Small intestine (tissue), 7 donors: ENCODE data around the gene GALR1. TPM values are rescaled to one million over a fixed set of nuclear protein-coding genes. Genes with fewer than 3 reads are reported as not detected.

Experiments used
- DNase-seq, 2 donors: peaks; one replicate each; pipeline versions ENCODE4 v3.0.0 to v3.0.0-alpha.2; 2013
- FAIRE-seq: peaks from 2 replicates; lab custom pipeline; 2012; peaks lifted over from hg19 to GRCh38; lab: Jason Lieb, UNC
- H3K27ac ChIP-seq, 3 donors: one replicate each; pipeline ENCODE4 v1.5.1; 2013; ENCODE audit warnings: low read length in 2 of 3, mild to moderate bottlenecking in 2 of 3, control low read depth in 1 of 3, inconsistent platforms in 1 of 3, low read depth in 1 of 3, moderate library complexity in 1 of 3
- H3K27me3 ChIP-seq, 3 donors: one replicate each; pipeline ENCODE4 v1.6.1; 2013; ENCODE audit warnings: low read length in 3 of 3, inconsistent platforms in 1 of 3; ENCODE audit not compliant: control insufficient read depth in 3 of 3, insufficient read depth in 3 of 3
- H3K36me3 ChIP-seq, 3 donors: one replicate each; pipeline ENCODE4 v1.6.1; 2013; ENCODE audit warnings: low read length in 3 of 3, inconsistent platforms in 1 of 3, low read depth in 1 of 3, mild to moderate bottlenecking in 1 of 3, moderate library complexity in 1 of 3; ENCODE audit not compliant: control insufficient read depth in 3 of 3, insufficient read depth in 2 of 3
- H3K4me1 ChIP-seq, 3 donors: one replicate each; pipeline ENCODE4 v1.6.1; 2013; ENCODE audit warnings: low read length in 2 of 3, inconsistent platforms in 1 of 3, low read depth in 1 of 3, mild to moderate bottlenecking in 1 of 3, moderate library complexity in 1 of 3; ENCODE audit not compliant: control insufficient read depth in 3 of 3, insufficient read depth in 2 of 3
- H3K4me3 ChIP-seq, 3 donors: one replicate each; pipeline ENCODE4 v1.5.1; 2013; ENCODE audit warnings: low read length in 3 of 3, control low read depth in 1 of 3, inconsistent platforms in 1 of 3, low read depth in 1 of 3, mild to moderate bottlenecking in 1 of 3, moderate library complexity in 1 of 3
- H3K9me3 ChIP-seq, 2 donors: one replicate each; pipeline ENCODE4 v1.6.1; 2013; ENCODE audit warnings: low read depth in 1 of 2, low read length in 1 of 2; ENCODE audit not compliant: control insufficient read depth in 2 of 2, insufficient read depth in 1 of 2
- WGBS, 3 donors: extraction: QIAGEN DNeasy Blood & Tissue Kit; methylation state at CpG; one replicate each; pipeline ENCODE4 v1.1.7; 2013; 5-methylcytosine and 5-hydroxymethylcytosine counted together
- polyA plus RNA-seq, 4 donors: library from polyadenylated mRNA; stranded (reverse) in 3 of 4; unstranded in 1 of 4; fragments of 200-250 nt in 3 of 4; fragments of 120-200 nt in 1 of 4; gene quantifications; one replicate each; pipeline versions ENCODE4 v1.2.1 to v1.2.3, GENCODE V29; 2013
- donor health status: healthy with polysubstance abuse.
- donor health status: control.
- donor health status: control.
- donor health status: Bipolar disorder and iron deficiency.
- donor health status: healthy.

GALR1 gene
- polyA plus RNA-seq, 4 donors, result 0.01 to 1.1 TPM; not detected in 2

DNA sequence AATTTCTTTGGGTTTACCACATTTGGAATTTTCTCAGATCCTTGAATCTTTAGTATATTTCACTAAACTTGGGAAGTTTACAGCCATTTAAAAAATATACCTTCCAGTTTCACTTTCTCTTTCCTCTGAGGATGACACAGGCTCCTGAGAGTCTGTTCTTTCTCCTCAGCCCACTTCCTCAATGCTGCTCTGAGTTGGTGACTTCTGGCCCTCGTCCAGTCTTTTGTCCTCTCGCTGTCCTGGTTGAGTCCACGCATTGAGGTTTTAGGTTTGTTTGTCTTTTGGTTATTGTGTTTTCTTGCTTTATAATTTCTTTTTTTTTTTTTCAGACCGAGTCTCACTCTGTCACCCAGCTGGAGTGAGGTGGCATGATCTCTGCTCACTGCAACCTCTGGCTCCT, 40.7 kb upstream of the GALR1 start:
- Histone ChIP-seq H3K36me3 (no peaks in the 10 kb centered on the region), H3K4me3 (no peak overlapping the region), H3K27me3 (peaks cover 0 to 3% (median 0%) of the 10 kb centered on the region in 3 donors), H3K4me1 (peaks cover 0 to 4% (median 2%) of the 10 kb centered on the region in 3 donors), H3K27ac (peak overlapping the region in 1 of 3 donors; percentile 9), H3K9me3 (no peaks in the 10 kb centered on the region)
- FAIRE-seq (peak; percentile 75), DNase-seq (peak; percentile 29 to 60)
- 12 to 23% (median 19%) methylated on average over 4 of the region's 4 CpGs for WGBS, 3 donors

DNA sequence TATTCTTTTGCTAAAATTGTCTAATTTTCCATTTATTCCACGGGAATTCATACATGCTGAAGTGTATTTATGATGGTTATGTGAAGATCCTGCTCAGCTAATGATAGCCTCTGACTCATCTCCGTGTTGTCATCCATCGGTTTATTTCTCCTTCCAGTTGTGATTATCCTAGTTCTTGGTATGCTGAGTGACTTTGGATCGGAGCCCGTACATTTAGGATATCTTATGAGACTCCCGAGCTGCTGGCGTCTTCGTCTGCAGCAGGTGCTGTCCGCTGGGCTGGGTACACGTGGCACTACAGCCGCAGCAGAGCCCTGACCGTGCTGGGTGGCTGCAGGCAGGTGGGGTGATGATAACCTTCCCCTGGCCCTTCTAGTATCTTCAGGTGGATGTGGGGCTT, 40.1 kb upstream of the GALR1 start:
- Histone ChIP-seq H3K36me3 (no peaks in the 10 kb centered on the region), H3K27me3 (peaks cover 0 to 3% (median 0%) of the 10 kb centered on the region in 3 donors), H3K4me1 (peaks cover 0 to 4% (median 2%) of the 10 kb centered on the region in 3 donors), H3K9me3 (no peaks in the 10 kb centered on the region), H3K4me3 (no peak overlapping the region), H3K27ac (peak overlapping the region in 1 of 3 donors; percentile 9)
- DNase-seq (no peak), FAIRE-seq (no peak)
- 81 to 87% (median 85%) methylated on average over 12 of the region's 12 CpGs for WGBS, 3 donors

DNA sequence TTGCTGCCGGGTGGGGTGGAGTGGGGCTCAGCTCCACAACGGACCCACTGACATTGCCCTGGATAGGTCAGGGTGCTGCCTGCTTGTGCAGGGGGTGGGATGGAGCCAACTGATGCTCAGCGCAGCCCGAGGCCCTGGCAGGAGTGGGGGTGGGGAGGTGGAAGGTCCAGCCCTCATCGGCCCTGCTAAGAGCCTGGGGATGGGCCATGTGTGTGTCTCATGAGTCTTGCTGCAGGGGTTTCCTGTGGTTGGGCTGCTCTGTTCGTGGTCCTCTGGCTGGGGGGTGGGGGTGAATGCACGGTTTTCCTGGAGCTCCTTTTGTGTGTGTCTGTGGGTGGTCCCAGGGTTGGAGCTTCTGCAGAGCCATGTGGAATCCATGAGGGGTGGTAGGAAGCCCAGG, 39.4 kb upstream of the GALR1 start:
- H3K4me1 ChIP-seq, result peaks cover 0 to 4% (median 2%) of the 10 kb centered on the region in 3 donors
- WGBS, 3 donors, result 64 to 87% (median 81%) methylated on average over 6 to 7 of the region's 7 CpGs
- no peaks in the 10 kb centered on the region for H3K9me3 ChIP-seq
- DNase-seq (no peak), FAIRE-seq (no peak)
- no peak overlapping the region for H3K4me3 ChIP-seq
- no peak overlapping the region for H3K27ac ChIP-seq
- peaks cover 0 to 3% (median 0%) of the 10 kb centered on the region in 3 donors for H3K27me3 ChIP-seq
- no peaks in the 10 kb centered on the region for H3K36me3 ChIP-seq

DNA sequence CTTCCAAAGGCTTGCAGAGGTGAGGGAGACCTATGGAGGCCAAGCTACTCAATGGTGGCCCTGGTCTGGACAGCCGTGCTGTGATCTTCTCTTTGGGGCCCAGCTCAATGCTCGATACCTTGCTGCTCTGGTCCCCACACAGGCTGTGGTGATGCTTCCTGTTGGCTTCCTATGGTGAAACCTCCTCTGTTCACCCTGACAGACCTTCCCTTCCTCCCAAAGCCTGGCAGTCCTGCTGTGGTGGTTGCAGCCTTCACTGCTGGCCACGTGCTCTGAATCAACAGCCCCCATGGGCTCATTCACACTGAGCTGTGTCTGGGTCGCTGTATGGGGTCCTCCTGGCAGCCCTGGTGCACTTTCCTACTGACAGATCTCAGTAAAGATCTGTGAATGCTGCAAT, 31.0 kb upstream of the GALR1 start:
- FAIRE-seq (no peak), DNase-seq (no peak)
- Histone ChIP-seq H3K27ac (no peak overlapping the region), H3K4me3 (no peak overlapping the region), H3K36me3 (no peaks in the 10 kb centered on the region), H3K27me3 (no peaks in the 10 kb centered on the region), H3K4me1 (peaks cover 0 to 3% (median 0%) of the 10 kb centered on the region in 3 donors), H3K9me3 (no peaks in the 10 kb centered on the region)
- WGBS, 3 donors, result 61 to 71% (median 62%) methylated on average over 4 of the region's 4 CpGs

DNA sequence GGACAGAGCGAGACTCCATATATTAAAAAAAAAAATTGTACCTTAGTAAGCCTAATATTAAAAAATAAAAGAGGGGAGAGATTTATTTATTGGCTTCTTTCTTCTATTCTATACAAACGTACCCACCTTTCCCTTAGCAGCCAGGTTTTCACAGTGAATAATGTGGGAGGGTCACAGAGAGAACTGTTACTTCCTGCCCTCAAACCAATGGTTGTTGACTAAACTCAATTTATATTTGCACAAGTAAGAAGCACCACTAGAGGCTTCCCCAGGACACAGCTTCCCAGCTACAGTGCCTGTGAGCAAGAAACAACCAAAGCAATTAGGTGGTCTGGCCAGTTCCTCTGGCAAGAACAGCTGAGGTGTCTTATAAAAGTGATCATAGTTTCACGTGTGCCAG, 28.9 kb upstream of the GALR1 start:
- Histone ChIP-seq H3K9me3 (no peaks in the 10 kb centered on the region), H3K4me1 (peaks cover 0 to 3% (median 0%) of the 10 kb centered on the region in 3 donors), H3K27me3 (no peaks in the 10 kb centered on the region), H3K4me3 (no peak overlapping the region), H3K27ac (no peak overlapping the region), H3K36me3 (no peaks in the 10 kb centered on the region)
- FAIRE-seq (no peak), DNase-seq (no peak)
- 82 to 84% (median 83%) methylated on average over 3 of the region's 3 CpGs for WGBS, 3 donors

DNA sequence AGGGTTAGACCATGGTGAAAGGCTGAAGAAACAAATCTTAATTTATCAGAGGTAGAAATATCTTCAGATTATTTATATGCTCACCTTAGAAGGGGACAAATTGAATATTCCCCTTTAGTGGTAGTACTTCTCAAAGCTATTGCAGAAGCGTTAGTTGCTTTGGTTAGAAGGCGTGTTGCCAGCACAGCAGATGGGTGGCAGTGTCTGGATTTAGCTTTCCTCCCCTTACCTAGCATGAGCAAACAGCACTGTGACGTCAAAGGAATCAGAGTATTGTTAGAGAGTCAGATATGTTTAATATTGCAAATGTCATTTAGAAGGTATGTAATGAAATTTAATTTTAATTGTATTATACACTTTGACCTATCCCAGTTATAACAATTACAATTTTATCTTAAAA, 27.2 kb upstream of the GALR1 start:
- peak; percentile 61 for FAIRE-seq
- H3K36me3 ChIP-seq, result no peaks in the 10 kb centered on the region
- H3K27ac ChIP-seq, result no peak overlapping the region
- WGBS, 3 donors, result 49 to 85% (median 57%) methylated on average over 3 of the region's 3 CpGs
- H3K9me3 ChIP-seq, result no peaks in the 10 kb centered on the region
- peaks cover 0 to 3% (median 0%) of the 10 kb centered on the region in 3 donors for H3K4me1 ChIP-seq
- H3K4me3 ChIP-seq, result no peak overlapping the region
- H3K27me3 ChIP-seq, result no peaks in the 10 kb centered on the region
- DNase-seq, result peak in 1 of 2 donors; percentile 16

DNA sequence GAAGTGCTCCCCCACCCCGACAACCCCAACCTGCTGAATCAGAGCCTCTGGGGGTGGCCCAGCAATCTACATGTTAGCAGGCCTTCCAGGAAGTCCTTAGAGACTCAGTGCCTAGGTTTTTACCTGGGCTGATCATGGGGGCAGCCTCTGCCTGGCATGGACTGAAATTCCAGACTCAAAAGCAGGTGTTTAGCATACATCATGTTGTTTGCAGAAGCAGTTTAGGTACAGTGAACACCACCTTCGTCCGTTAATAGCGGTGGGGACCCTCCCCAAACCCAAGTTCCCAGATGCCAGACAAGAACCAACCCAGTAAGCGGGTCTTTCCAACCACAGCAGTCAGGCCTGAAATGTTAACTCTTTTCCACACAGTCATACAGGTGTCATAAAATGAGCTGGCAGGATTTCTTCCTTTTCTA, 26.4 kb upstream of the GALR1 start:
- 49 to 61% (median 58%) methylated on average over 5 of the region's 5 CpGs for WGBS, 3 donors
- H3K27me3 ChIP-seq, result no peaks in the 10 kb centered on the region
- H3K4me1 ChIP-seq, result peaks cover 0 to 3% (median 0%) of the 10 kb centered on the region in 3 donors
- DNase-seq (no peak), FAIRE-seq (no peak)
- no peak overlapping the region for H3K27ac ChIP-seq
- H3K4me3 ChIP-seq, result no peak overlapping the region
- H3K9me3 ChIP-seq, result no peaks in the 10 kb centered on the region
- no peaks in the 10 kb centered on the region for H3K36me3 ChIP-seq

DNA sequence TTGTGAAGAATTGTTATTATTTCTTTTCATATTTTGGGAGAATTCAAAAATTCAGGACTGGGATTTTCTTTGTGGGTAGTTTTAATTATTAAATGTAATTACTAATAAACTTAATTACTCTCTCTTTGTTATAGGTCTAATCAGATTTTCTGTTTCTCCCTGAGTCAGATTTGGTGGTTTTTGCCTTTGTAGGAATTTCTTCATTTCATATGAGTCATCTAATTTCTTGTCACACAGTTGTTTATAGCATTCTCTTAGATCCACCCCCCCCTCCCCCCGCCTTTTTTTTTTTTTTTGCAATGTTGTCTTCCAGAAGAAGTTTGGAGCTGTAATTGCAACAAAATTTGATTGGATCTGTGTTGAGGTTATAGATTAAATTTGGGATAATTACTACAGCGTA, 26.0 kb upstream of the GALR1 start:
- no peaks in the 10 kb centered on the region for H3K36me3 ChIP-seq
- DNase-seq (no peak), FAIRE-seq (no peak)
- no peaks in the 10 kb centered on the region for H3K9me3 ChIP-seq
- no peaks in the 10 kb centered on the region for H3K27me3 ChIP-seq
- H3K27ac ChIP-seq, result no peak overlapping the region
- no peak overlapping the region for H3K4me3 ChIP-seq
- H3K4me1 ChIP-seq, result peaks cover 0 to 3% (median 0%) of the 10 kb centered on the region in 3 donors
- whole genome bisulfite sequencing, 3 donors, result 32 to 51% (median 49%) methylated on average over 1 to 2 of the region's 2 CpGs

DNA sequence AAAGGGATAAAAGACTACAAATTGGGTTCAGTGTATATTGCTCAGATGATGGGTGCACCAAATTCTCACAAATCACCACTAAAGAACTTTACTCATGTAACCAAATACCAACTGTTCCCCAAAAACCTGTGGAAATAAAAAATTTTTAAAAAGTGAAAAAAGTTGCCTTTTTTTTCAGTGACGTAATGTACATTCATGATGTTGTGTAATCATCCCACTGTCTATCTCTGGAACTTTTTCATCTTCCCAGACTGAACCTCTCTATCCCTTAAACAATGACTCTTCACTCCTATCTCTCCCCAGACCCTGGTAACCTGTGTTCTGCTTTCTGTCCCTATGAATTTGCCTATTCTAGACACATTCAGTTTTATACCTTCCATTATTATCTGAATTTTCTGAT, 19.0 kb upstream of the GALR1 start:
- Histone ChIP-seq H3K27me3 (peaks cover 0 to 2% (median 0%) of the 10 kb centered on the region in 3 donors), H3K4me1 (no peaks in the 10 kb centered on the region), H3K4me3 (no peak overlapping the region), H3K36me3 (no peaks in the 10 kb centered on the region), H3K27ac (no peak overlapping the region), H3K9me3 (no peaks in the 10 kb centered on the region)
- 81 to 95% (median 91%) methylated on average over 1 of the region's 1 CpG for WGBS, 3 donors
- DNase-seq, result no peak
- FAIRE-seq, result no peak
